Thyroid gland (tissue), 4 donors: ENCODE data around the gene APAF1.

ENCODE experiments used
- POLR2A ChIP-seq, 2 donors: fragments of 450-650 bp; IDR thresholded peaks; one replicate each; pipeline ENCODE4 v1.6.1; 2017; ENCODE audit warnings: antibody characterized with exemption in 2 of 2, mild to moderate bottlenecking in 2 of 2, moderate library complexity in 1 of 2
- TF ChIP-seq, protein P1 (sequence below), 6 experiments: fragments of 200-600 bp in 3 of 6; fragments of 450-650 bp in 3 of 6; sonication (generic) in 3 of 6; IDR thresholded peaks; one replicate each; pipeline ENCODE4 v1.5.1; 2016 to 2019; ENCODE audit warnings: antibody characterized with exemption in 6 of 6, mild to moderate bottlenecking in 2 of 6, inconsistent platforms in 1 of 6, moderate library complexity in 1 of 6

DNA sequence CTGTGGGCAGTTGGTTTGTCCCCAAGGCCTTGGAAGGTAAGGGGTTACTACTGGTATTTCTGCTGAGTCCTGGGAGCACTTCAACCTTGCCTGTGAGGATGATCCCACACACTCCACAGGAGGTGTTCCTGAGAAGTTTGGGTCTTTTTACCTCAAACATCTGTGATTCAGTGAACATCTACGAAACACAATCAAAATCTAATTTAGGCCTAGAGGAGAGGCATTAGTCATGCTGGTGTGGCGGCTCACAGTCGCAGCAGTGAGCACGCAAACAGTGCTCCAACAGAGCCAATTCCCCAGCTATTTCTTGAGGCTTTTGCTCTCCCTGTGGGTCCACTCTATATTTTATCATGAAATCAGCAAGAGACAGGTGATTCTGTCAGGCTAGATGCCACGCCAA is 107.6 kb downstream of the APAF1 start:
- TF ChIP-seq, protein P1, sequence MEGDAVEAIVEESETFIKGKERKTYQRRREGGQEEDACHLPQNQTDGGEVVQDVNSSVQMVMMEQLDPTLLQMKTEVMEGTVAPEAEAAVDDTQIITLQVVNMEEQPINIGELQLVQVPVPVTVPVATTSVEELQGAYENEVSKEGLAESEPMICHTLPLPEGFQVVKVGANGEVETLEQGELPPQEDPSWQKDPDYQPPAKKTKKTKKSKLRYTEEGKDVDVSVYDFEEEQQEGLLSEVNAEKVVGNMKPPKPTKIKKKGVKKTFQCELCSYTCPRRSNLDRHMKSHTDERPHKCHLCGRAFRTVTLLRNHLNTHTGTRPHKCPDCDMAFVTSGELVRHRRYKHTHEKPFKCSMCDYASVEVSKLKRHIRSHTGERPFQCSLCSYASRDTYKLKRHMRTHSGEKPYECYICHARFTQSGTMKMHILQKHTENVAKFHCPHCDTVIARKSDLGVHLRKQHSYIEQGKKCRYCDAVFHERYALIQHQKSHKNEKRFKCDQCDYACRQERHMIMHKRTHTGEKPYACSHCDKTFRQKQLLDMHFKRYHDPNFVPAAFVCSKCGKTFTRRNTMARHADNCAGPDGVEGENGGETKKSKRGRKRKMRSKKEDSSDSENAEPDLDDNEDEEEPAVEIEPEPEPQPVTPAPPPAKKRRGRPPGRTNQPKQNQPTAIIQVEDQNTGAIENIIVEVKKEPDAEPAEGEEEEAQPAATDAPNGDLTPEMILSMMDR (IDR thresholded peaks at IDR 0.05) = no peak
- no peak for TF ChIP-seq POLR2A (IDR thresholded peaks at IDR 0.05)
